ENCODE data around the gene CALU. TPM values are rescaled to one million over a fixed set of nuclear protein-coding genes. Genes with fewer than 3 reads are reported as not detected.

The CALU gene
- polyA plus RNA-seq, 1 donor (not counting 4 experiments of a cell fraction or from before 2014, with no cell fraction given) = 155 TPM

- no peak overlapping the region for H3K9ac ChIP-seq (ENCODE audit: control insufficient read depth, extremely low read depth, insufficient read depth, low read length)
- H4K20me1 ChIP-seq (ENCODE audit: control insufficient read depth, extremely low read depth, insufficient read depth, low read length) = no peaks in the 10 kb centered on the region
- H3K4me2 ChIP-seq (ENCODE audit: control insufficient read depth, extremely low read depth, insufficient read depth, low read depth, low read length) = no peak overlapping the region
- dilution Hi-C loops (cut with MboI; ENCODE audit: extremely low pct_ligation_motif_present, low sequenced_read_pairs) = no loop called here
- no peak overlapping the region for H3K27ac ChIP-seq (ENCODE audit: control insufficient read depth, insufficient read depth, low read length)
- DNase-seq (ENCODE audit: low read depth, low spot score) = no peak
- TF ChIP-seq CTCF (optimal IDR thresholded peaks at IDR 0.05 in 1 of 3, IDR thresholded peaks at IDR 0.05 in 1 of 3, conservative IDR thresholded peaks at IDR 0.05 in 1 of 3; ENCODE audit: extremely low read depth in 1 of 3, insufficient read depth in 2 of 3, low read length in 3 of 3) = no peak
- no peak for TF ChIP-seq EZH2 (IDR thresholded peaks at IDR 0.05; ENCODE audit: low read length)
- FAIRE-seq = no peak
- peaks cover 3% of the 10 kb centered on the region for H3K27me3 ChIP-seq (ENCODE audit: control insufficient read depth, extremely low read depth, insufficient read depth, low read length)
- H3K79me2 ChIP-seq (ENCODE audit: control insufficient read depth, insufficient read depth, low read length) = no peaks in the 10 kb centered on the region
- no peaks in the 10 kb centered on the region for H3K36me3 ChIP-seq (ENCODE audit: control insufficient read depth in 2 of 2, extremely low read depth in 1 of 2, insufficient read depth in 2 of 2, low read length in 2 of 2)
- H3K4me3 ChIP-seq (ENCODE audit: control insufficient read depth in 2 of 3, extremely low read depth in 1 of 3, insufficient read depth in 2 of 3, low read depth in 1 of 3, low read length in 3 of 3) = no peak overlapping the region
- H3K9me3 ChIP-seq (ENCODE audit: control insufficient read depth, low read depth, low read length) = no peaks in the 10 kb centered on the region
- H3K4me1 ChIP-seq (ENCODE audit: control insufficient read depth, extremely low read depth, insufficient read depth, low read length) = no peaks in the 10 kb centered on the region
- no peak overlapping the region for H2AFZ ChIP-seq (ENCODE audit: control insufficient read depth, low read length)
- no peaks in the 10 kb centered on the region for H3K9me1 ChIP-seq (ENCODE audit: control insufficient read depth, extremely low read depth, insufficient read depth, low read length)
Observed at GRCh38 chr7:128809363-128809762, 70.2 kb downstream of the CALU start.

- Histone ChIP-seq H3K4me2 (ENCODE audit: control insufficient read depth, extremely low read depth, insufficient read depth, low read depth, low read length) (no peak overlapping the region), H3K27me3 (ENCODE audit: control insufficient read depth, extremely low read depth, insufficient read depth, low read length) (peaks cover 3% of the 10 kb centered on the region), H2AFZ (ENCODE audit: control insufficient read depth, low read length) (no peak overlapping the region), H3K4me1 (ENCODE audit: control insufficient read depth, extremely low read depth, insufficient read depth, low read length) (no peaks in the 10 kb centered on the region), H3K9me1 (ENCODE audit: control insufficient read depth, extremely low read depth, insufficient read depth, low read length) (no peaks in the 10 kb centered on the region), H3K27ac (ENCODE audit: control insufficient read depth, insufficient read depth, low read length) (no peak overlapping the region), H3K9me3 (ENCODE audit: control insufficient read depth, low read depth, low read length) (no peaks in the 10 kb centered on the region), H3K9ac (ENCODE audit: control insufficient read depth, extremely low read depth, insufficient read depth, low read length) (no peak overlapping the region), H3K36me3 (ENCODE audit: control insufficient read depth in 2 of 2, extremely low read depth in 1 of 2, insufficient read depth in 2 of 2, low read length in 2 of 2) (no peaks in the 10 kb centered on the region), H4K20me1 (ENCODE audit: control insufficient read depth, extremely low read depth, insufficient read depth, low read length) (no peaks in the 10 kb centered on the region), H3K4me3 (ENCODE audit: control insufficient read depth in 2 of 3, extremely low read depth in 1 of 3, insufficient read depth in 2 of 3, low read depth in 1 of 3, low read length in 3 of 3) (no peak overlapping the region), H3K79me2 (ENCODE audit: control insufficient read depth, insufficient read depth, low read length) (no peaks in the 10 kb centered on the region)
- FAIRE-seq (no peak), DNase-seq (ENCODE audit: low read depth, low spot score) (no peak)
- TF ChIP-seq EZH2 (IDR thresholded peaks at IDR 0.05; ENCODE audit: low read length) (no peak), CTCF (optimal IDR thresholded peaks at IDR 0.05 in 1 of 3, IDR thresholded peaks at IDR 0.05 in 1 of 3, conservative IDR thresholded peaks at IDR 0.05 in 1 of 3; ENCODE audit: extremely low read depth in 1 of 3, insufficient read depth in 2 of 3, low read length in 3 of 3) (no peak)
- dilution Hi-C loops (cut with MboI; ENCODE audit: extremely low pct_ligation_motif_present, low sequenced_read_pairs) = no loop called here
Observed at GRCh38 chr7:128810473-128810872, 71.3 kb downstream of the CALU start.

Measured in keratinocyte (primary cell).